ENCODE measurements around the gene RIMKLA. TPM values are rescaled to one million over a fixed set of nuclear protein-coding genes. Genes with fewer than 3 reads are reported as not detected.

Gene RIMKLA
- total and polyA plus RNA-seq, 2 donors (not counting 1 experiment from before 2014, with no cell fraction given): 0.01 TPM; not detected in 1

DNA sequence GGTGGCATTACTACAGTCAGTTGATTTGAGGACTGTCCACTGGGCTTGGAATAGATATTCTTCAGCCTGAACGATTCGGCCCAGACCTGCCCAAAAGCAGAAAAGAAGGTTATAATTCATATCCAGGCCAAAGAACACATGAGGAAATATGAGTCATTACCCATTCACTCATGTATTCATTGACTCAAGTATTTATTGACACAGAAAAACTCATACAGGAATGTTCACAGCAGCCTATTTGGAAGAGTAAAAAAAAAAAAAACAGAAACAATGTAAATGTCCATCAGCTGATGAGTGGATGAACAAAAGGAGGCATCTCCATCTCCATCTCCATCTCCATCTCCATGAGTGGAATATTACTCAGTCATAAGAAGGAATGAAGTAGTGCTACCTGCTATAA is 59.3 kb downstream of the RIMKLA start:
- H3K9ac ChIP-seq (ENCODE audit: low read length): no peak overlapping the region
- ChIA-PET CTCF (no interaction called here), POLR2A (no interaction called here)
- no peak for DNase-seq
- no peaks in the 10 kb centered on the region for H3K4me1 Mint-ChIP-seq
- no peaks in the 10 kb centered on the region for H3K79me2 ChIP-seq (ENCODE audit: control insufficient read depth, insufficient read depth, low read length)
- peaks cover 4% of the 10 kb centered on the region for H3K27me3 Mint-ChIP-seq
- H3K9me3 ChIP-seq (ENCODE audit: control extremely low read depth in 1 of 3, control insufficient read depth in 2 of 3, insufficient read depth in 1 of 3, low read length in 2 of 3): no peaks in the 10 kb centered on the region
- H3K27me3 ChIP-seq (replicated peaks in 1 of 4; ENCODE audit: control extremely low read depth in 1 of 4, control insufficient read depth in 3 of 4, insufficient read depth in 4 of 4, low read length in 3 of 4): no peaks in the 10 kb centered on the region
- intact Hi-C loops (cut with micrococcal nuclease): no loop called here
- no peak overlapping the region for H3K27ac Mint-ChIP-seq
- H3K4me3 ChIP-seq (ENCODE audit: control extremely low read depth in 1 of 5, extremely low read depth in 1 of 5, insufficient read depth in 1 of 5, low read depth in 2 of 5, low read length in 4 of 5): no peak overlapping the region
- H2AFZ ChIP-seq (ENCODE audit: insufficient read depth, low read depth, low read length, poor library complexity, severe bottlenecking): no peak overlapping the region
- H4K20me1 ChIP-seq (ENCODE audit: control insufficient read depth, insufficient read depth, low read length, poor library complexity, severe bottlenecking): no peaks in the 10 kb centered on the region
- no peak overlapping the region for H3K4me2 ChIP-seq (replicated peaks; ENCODE audit: low read depth, low read length, poor library complexity, severe bottlenecking)
- no peak for ATAC-seq (ENCODE audit: low read depth)
- H3K4me3 Mint-ChIP-seq: no peak overlapping the region
- no CpG with 5 or more reads among the region's 2 CpGs for WGBS (ENCODE audit: insufficient coverage)
- no peak for TF ChIP-seq EZH2 (IDR thresholded peaks at IDR 0.05; ENCODE audit: borderline replicate concordance, insufficient read depth, low read depth, low read length, poor library complexity, severe bottlenecking)
- TF ChIP-seq, protein P1, sequence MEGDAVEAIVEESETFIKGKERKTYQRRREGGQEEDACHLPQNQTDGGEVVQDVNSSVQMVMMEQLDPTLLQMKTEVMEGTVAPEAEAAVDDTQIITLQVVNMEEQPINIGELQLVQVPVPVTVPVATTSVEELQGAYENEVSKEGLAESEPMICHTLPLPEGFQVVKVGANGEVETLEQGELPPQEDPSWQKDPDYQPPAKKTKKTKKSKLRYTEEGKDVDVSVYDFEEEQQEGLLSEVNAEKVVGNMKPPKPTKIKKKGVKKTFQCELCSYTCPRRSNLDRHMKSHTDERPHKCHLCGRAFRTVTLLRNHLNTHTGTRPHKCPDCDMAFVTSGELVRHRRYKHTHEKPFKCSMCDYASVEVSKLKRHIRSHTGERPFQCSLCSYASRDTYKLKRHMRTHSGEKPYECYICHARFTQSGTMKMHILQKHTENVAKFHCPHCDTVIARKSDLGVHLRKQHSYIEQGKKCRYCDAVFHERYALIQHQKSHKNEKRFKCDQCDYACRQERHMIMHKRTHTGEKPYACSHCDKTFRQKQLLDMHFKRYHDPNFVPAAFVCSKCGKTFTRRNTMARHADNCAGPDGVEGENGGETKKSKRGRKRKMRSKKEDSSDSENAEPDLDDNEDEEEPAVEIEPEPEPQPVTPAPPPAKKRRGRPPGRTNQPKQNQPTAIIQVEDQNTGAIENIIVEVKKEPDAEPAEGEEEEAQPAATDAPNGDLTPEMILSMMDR (IDR thresholded peaks at IDR 0.05): no peak
- no peaks in the 10 kb centered on the region for H3K9me3 Mint-ChIP-seq (ENCODE audit: insufficient read depth)
- H3K36me3 ChIP-seq (replicated peaks in 1 of 2; ENCODE audit: control extremely low read depth in 1 of 2, control insufficient read depth in 1 of 2, extremely low read depth in 1 of 2, insufficient read depth in 2 of 2, low read length in 1 of 2): no peaks in the 10 kb centered on the region
- no peak overlapping the region for H3K27ac ChIP-seq (ENCODE audit: low read length in 2 of 2)
- no peaks in the 10 kb centered on the region for H3K4me1 ChIP-seq (ENCODE audit: control insufficient read depth in 2 of 2, insufficient read depth in 2 of 2, low read length in 2 of 2)

DNA sequence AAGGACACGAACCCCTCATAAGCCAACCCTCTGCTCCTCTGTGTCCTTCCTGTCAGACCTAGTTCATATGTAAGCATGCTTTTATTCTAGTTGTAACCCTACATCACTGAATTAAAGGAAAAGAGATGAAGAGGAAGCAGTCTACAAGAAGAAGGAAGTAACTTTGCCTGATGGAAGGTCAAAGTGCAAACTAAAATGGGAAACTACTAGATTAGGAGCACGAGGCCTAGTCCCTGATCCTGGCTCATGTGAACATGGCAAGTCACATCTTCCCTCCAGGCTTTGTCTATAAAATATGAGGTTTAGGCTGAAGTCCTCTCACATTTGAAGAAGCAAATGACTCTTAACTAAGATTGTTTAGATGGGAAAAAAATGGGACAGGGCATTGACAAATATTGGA is 62.1 kb downstream of the RIMKLA start:
- Histone ChIP-seq H3K27me3 (replicated peaks in 1 of 4; ENCODE audit: control extremely low read depth in 1 of 4, control insufficient read depth in 3 of 4, insufficient read depth in 4 of 4, low read length in 3 of 4) (no peaks in the 10 kb centered on the region), H3K9me3 (ENCODE audit: control extremely low read depth in 1 of 3, control insufficient read depth in 2 of 3, insufficient read depth in 1 of 3, low read length in 2 of 3) (no peaks in the 10 kb centered on the region), H3K79me2 (ENCODE audit: control insufficient read depth, insufficient read depth, low read length) (no peaks in the 10 kb centered on the region), H3K36me3 (replicated peaks in 1 of 2; ENCODE audit: control extremely low read depth in 1 of 2, control insufficient read depth in 1 of 2, extremely low read depth in 1 of 2, insufficient read depth in 2 of 2, low read length in 1 of 2) (no peaks in the 10 kb centered on the region), H4K20me1 (ENCODE audit: control insufficient read depth, insufficient read depth, low read length, poor library complexity, severe bottlenecking) (no peaks in the 10 kb centered on the region), H3K9ac (ENCODE audit: low read length) (no peak overlapping the region), H2AFZ (ENCODE audit: insufficient read depth, low read depth, low read length, poor library complexity, severe bottlenecking) (no peak overlapping the region), H3K4me1 (ENCODE audit: control insufficient read depth in 2 of 2, insufficient read depth in 2 of 2, low read length in 2 of 2) (no peaks in the 10 kb centered on the region), H3K4me3 (ENCODE audit: control extremely low read depth in 1 of 5, extremely low read depth in 1 of 5, insufficient read depth in 1 of 5, low read depth in 2 of 5, low read length in 4 of 5) (no peak overlapping the region), H3K27ac (ENCODE audit: low read length in 2 of 2) (no peak overlapping the region), H3K4me2 (replicated peaks; ENCODE audit: low read depth, low read length, poor library complexity, severe bottlenecking) (no peak overlapping the region)
- intact Hi-C loops (cut with micrococcal nuclease): no loop called here
- ChIA-PET POLR2A (no interaction called here), CTCF (no interaction called here)
- no peak for ATAC-seq (ENCODE audit: low read depth)
- H3K4me3 Mint-ChIP-seq: no peak overlapping the region
- DNase-seq: no peak
- TF ChIP-seq, protein P1 (IDR thresholded peaks at IDR 0.05): no peak
- TF ChIP-seq EZH2 (IDR thresholded peaks at IDR 0.05; ENCODE audit: borderline replicate concordance, insufficient read depth, low read depth, low read length, poor library complexity, severe bottlenecking): no peak
- H3K4me1 Mint-ChIP-seq: no peaks in the 10 kb centered on the region
- no peak overlapping the region for H3K27ac Mint-ChIP-seq
- no peaks in the 10 kb centered on the region for H3K9me3 Mint-ChIP-seq (ENCODE audit: insufficient read depth)
- H3K27me3 Mint-ChIP-seq: no peaks in the 10 kb centered on the region
- 75% methylated on average over 1 of the region's 2 CpGs for WGBS (ENCODE audit: insufficient coverage)
